Measurements from ENCODE around the gene SEPTIN10.
"Not testable (repeated sequence)": the region's sequence is repeated elsewhere in the genome, so short reads cannot be mapped to it uniquely, and the experiment has no call there.

SEPTIN10 gene

DNA sequence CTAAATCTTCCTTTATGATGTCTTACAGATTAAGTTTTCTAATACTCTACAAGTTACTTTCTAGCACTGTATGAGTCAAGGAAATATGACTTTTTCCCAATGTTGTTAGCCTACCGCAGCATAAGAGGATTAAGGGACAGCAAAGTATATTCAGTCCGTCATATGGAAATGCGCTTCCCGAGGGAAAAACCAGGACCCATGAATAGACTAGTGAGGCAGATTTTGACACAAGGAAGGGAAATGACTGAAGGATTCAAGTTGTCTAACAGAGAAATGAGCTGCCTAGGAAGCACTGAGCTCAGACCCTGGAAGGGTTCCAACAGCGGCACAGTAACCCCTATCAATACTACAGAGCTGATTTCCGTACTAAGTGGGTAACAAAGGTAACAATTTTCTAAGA is 12.0 kb downstream of the SEPTIN10 start:
- no peak for DNase-seq

DNA sequence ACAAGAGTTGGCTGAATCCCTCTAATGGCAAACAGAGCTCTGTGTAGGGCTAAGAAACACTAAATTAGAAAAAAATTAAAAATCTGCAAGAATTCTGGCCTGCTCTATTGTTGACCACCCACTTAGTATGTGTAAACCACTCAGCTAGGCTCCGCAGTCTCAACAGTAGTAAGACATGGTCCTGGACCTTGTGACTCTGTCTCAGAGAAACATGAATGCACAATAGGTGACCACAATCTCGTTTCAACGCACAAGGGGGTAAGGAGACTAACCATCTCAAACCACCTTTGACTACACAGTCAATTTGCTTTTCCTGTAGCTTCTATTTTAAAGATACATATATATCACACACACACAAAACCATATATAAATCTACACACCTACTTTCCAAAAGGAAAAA is 16.5 kb downstream of the SEPTIN10 start:
- no peak for DNase-seq

DNA sequence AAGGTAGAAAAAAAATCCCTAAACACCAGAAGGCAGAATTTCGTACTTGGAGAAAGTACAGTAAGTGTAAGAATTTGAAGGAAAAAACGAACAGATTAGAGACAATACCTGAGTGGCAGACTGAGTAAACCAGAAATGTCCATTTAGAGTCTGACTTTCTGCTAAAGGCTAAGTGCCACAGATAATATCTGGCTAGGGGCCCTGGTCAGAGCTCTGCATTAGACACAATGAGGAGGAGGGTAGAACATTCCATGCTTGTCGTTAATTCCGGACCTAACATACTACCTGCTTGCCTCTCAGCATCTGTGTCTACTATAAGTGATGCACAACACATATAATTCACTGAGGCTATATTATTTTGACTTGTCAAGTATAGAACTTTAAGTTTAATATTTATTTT is 18.1 kb downstream of the SEPTIN10 start:
- DNase-seq = no peak

DNA sequence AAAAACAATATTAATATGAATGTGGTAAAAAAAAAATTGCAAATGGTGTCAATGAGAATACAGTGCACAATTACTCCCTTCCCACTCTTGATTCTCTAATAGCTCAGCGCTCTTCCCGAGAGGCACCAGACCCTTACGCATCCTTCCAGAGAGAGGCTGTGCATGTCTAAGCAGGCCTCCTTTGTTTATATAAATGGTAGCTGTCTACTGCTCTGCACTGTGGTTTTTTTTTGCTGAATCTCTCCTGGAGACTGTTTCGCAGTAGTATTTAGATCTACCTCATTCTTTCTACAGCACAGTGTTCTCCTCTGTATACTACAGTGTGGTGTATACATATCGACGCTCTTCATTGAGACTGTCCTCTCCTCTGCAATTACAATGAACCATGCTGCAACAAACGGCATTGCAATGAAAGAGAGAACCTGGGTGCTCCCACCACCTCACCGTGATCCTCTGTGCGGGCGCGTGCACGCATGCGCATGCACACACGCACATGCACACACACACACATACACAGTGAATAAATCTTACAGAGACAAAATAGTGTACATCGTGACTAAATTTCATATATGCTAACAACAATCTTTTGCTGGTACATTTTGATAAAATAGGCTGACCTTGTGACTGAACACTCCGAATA is 19.4 kb downstream of the SEPTIN10 start:
- DNase-seq = no peak

DNA sequence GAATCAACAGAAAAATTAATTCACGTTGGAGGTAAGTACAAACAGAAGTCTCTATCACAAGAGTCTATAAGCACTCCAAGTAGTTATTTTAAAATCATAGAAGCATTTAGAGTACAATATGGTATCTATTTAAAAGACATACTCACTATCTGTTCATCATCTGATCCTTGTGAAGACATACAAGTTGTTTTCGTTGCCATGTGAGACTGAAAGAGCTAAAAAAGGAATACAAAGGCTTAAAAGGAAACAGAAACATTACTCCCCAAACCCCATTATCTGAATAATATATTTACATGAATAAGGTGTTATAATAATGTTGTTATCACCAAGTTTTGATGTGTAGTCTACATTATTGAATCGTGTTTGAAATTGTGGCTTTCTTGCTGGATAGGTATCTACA is 20.9 kb downstream of the SEPTIN10 start:
- no peak for DNase-seq

DNA sequence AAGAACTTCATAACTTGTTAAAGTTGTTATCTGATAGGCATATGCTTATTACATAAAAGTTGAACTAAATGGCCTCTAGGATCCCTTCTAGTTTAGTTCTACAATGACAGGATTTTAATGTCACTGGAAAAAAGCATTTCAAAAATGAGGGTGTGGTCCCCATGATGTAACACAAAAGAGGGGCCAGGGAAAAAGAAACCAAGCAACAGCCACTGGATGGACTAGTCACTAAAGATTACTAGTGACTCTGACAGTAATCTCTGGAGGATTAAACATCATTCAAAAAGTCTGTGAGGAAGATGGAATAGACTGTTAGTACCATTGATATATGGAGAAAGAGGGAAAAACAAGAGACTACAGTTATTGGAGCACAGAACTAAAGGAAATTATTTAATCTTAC is 22.6 kb downstream of the SEPTIN10 start:
- DNase-seq = no peak

DNA sequence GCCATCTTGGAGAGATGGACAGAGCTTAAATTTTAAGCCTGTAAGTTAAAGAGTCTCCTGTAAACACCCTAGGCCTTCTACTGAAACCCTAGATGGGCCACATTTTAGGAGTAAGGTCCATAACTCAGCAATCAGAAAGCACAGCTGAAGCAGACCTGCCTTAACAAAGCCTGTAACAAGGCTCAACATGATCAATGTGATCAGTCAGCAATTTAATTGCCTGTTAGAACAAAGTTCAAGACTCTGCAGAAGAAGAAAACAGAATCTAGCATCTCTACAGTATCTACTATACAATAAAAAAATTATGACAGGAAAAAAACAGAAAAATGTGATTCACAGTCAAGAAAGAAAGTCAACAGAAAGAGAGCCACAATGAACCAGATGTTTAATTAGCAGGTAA is 27.1 kb downstream of the SEPTIN10 start:
- DNase-seq = no peak

DNA sequence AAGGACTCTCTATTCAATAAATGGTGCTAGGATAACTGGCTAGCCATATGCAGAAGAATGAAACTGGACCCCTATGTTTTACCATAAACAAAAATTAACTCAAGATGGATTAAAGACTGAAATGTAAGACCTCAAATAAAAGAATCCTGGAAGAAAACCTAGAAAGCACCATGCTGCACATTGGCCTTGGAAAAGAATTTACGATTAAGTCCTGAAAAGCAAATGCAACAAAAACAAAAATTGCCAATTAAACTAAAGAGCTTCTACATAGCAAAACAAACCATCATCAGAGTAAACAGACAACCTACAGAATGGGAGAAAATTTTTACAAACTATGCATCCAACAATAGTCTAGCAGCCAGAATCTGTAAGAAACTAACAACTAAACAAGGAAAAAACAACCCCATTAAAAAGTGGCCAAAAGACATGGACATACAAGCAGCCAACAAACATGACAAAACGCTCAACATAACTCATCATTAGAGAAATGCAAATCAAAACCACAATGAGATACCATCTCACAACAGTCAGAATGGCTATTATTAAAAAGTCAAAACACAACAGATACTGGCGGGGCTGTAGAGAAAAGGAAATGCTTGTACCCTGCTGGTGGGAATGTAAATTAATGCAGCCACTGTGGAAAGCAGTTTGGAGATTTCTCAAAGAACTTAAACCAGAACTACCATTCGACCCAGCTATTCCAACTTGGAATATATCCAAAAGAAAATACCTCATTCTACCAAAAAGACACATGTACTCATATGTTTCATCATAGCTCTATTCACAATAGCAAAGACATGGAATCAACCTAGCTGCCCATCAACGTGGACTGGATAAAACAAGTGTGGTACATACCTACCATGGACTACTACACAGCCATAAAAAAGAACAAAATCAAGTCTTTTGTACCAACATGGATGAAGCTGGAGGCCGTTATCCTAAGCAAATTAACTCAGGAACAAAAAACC is 30.6 kb downstream of the SEPTIN10 start:
- no peak for DNase-seq

DNA sequence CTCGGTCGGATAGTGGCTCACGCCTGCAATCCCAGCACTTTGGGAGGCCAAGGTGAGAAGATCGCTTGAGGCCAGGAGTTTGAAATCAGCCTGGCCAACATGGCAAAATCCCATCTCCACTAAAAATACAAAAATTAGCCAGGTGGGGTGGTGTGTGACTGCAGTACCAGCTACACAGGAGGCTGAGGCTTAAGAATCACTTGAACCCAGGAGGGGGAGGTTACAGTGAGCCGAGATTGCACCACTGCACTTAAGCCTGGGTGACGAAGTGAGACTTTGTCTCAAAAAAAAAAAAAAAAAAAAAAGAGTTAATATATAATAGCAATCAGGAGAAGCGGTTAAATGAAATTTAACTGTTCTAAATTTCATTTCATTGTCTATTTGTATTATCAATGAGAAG is 36.1 kb downstream of the SEPTIN10 start:
- not testable (repeated sequence) for DNase-seq

DNA sequence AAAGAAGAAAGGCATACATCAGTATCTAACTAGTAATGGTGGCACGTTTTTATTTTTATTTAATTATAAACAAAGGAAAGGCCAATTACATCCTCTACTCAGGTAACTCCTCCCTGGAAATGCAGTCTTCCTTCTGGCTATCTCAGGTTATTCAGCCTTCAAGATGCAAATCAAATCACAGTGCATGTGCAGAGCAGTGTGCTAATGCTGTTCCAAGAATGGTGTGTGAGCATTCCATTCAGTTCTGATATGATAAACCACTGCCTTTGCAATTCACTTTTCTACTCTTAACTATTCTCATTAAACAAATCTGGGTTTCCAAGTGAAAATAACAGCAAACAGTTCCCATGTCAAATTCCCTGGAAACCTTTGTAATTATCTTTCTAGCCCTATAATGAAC is 38.4 kb downstream of the SEPTIN10 start:
- DNase-seq = no peak

DNA sequence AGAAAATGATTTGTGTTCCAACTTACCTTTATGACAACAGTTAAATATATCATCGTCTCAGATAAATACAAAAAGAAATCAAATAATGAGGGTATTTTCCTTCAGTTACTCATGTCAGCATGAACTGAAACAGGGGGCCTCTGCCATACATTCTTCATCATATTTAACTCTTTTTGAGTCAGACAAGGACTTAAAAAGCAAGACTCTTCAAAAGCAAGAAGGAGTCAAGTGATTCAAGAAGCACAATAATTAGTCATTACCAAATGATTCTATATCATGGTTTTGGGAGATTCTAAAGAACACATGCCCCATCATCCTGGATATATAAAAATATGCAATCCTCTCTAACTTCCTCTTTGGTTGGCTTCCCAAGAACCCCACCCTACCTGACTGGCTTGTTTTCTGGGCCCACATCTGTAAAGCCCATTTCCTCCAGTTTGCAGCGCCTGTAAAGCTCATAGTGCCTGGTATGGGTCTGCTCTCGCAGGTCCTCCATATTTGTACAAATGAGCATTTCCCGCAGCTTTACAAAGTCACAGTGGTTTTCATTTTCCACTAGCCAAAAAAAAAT is 49.7 kb downstream of the SEPTIN10 start:
- no peak for DNase-seq

DNA sequence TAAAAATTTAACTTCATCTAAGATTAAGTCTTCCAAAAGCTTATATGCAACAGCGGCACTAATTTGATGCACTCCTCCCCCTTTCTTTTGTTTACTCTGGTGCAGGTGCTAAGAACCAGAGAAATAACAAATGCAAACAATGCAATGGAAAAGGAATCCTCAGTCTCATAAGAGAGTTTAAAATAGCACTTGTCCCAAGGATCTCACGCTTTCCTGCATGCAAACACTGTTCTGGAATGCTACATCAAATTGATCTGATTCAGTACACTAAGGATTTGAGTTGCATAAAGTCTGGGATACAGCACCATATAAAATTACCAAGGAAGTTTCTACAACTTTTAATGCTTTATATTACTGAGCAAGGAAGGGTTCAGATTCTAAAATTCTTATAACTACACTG is 50.5 kb downstream of the SEPTIN10 start:
- DNase-seq = no peak

DNA sequence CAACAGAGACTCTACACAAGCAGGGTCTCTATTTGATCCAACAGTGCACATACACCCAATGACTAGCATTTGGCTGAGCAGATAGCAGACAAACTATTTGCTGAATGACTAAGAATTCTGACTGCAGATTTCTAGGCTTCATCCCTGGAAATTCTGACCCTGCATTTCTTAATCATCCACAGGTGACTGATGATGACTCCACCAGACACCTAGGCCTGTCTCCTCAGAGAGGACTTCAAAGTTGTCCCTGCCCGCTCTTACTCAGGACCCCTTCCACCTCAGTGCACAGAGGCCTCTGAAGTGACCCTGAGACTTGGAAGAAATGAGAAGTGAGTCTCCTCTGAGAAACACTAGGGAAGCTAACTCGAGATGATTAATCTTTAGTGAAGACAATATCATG is 51.3 kb downstream of the SEPTIN10 start:
- no peak for DNase-seq

DNA sequence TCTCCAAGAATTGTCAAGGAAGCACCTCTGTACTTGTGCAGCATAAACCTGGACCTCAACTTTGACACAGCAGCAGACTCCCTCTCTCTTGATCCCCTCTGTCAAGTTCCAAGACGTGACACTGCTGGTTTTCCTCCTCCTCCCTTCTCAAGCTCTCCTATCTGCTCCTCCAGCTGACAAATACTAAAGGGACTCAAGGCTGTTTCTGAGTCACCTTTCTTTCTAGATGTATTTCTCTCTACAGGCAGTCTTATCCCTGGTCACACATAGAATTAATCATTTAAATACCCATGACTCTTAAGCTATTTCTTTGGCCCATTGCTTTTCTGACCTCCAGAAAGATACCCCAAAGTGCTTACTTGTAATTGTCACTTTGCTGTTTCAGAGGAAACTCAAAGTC is 53.5 kb downstream of the SEPTIN10 start:
- no peak for DNase-seq

DNA sequence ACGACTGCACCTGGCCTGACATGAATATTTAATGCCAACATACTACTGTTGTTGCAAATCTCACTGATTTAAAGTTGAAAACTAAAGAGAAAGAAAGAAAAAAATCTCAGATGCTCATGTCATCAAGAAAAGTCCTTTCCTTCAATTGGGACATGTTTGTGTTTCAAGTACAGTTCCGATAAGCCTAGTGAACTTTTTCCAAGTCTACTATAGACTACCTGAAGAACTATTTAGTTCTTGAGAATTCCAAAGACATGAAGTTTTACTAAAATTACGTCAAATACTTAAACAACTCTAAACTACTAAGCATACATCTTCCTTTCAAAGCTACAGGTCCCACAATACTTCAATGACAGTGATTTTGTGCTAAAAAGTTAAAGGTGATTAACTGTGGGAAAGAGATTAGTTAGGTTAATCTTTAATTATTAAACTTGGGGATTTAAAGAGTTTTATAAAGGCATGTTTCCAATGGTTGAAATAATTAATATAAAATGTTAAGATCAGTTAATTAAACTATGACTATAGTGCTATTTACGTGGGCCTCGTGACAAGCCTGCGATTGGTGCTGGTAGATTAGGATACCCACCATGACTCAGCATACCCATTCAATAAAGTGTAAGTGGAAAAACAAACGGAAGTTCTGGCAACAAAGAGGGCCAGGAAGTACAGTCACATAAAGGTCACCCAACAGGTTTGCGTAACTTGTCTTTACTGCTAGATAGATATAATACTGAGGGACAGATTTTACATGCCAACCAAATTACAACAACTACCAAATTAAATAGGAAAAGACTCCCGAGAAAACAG is 55.5 kb downstream of the SEPTIN10 start:
- DNase-seq = no peak

DNA sequence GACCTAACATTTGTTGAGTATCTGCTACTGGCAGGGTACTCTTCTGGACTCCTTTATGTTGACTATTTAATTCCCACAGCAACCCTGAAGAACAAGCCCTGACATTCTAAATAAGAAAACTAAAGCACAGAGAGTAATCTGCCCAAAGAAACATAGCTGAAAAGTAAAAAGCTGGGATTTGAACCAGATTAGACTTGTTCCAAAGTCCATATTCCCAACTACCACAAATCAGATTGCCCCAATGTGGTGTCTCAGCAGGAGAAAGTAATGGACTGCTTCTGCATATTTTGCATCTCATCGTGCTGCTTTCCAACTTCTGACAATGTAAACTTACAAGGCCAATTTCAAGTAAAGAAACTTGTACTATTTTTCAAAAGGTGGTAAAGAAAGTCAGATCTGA is 56.5 kb downstream of the SEPTIN10 start:
- DNase-seq = no peak

DNA sequence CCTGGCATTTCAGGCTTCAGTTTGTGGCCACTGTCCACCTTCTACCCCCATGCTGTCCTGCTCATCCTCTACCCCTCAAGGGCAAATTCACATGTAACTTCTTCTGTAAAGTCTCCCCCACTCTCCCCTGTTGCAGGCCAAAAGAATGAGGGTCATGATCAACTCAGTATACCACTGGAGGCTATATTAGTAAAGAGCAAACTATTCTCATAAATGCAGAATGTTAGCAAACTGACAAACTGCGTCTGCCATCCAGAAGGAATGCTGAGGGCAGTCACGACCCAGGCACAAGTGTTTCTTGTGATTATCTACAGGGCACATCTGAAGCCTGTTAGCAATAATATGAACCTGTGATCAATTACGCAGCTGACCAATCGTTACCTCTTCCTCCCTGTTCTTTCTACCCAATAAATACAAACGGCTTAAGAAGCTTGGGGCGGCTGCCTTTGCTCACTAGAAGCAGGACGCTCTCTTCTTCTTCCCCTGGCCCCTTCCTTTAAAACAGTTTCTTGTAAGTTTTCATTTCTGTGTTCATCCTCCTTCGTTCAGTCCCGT is 58.3 kb downstream of the SEPTIN10 start:
- DNase-seq = no peak

DNA sequence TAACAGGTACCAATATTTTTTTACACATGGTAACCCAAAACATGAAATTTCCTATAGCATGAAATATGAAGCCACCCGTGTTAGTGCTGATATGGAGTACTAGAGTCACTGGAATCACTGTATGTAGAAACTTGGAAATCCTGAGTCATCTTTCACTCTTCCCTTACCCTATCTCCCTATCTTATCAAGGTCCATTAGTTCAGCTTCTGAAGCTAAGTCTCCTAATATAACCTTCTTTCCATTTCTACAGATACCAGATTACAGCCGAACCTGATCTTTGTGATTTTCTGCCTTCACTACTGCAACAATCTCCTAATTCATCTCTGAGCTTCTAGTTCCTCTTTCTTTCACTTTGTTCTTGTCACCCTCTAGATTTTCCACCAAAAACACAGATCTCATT is 59.0 kb downstream of the SEPTIN10 start:
- no peak for DNase-seq

DNA sequence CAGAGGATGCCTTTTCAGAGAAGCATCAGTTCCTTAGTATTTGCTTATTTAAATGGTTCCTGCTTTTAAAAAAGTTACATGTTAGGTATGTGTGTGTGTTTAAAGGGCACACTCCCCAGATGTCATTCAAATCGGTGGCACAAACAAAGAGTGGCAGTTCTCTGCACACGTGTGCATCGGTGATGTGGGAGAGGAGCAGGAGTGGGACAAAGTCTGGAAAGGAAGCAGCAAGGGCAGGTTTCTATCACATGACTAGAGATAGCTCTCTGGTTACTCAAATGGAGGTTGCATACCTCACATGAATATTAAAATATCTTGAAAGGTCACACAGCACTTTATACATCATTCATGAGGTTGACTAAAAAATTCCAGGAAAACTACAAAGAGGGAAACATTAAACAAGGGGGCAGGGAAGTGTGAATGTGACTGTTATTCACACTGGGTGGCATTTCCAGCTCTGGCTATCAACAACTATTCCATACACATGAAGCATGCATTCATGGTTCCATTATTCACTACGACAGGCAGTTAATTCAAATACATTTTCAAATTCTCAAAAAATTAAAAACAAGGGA is 64.7 kb downstream of the SEPTIN10 start:
- DNase-seq = no peak

DNA sequence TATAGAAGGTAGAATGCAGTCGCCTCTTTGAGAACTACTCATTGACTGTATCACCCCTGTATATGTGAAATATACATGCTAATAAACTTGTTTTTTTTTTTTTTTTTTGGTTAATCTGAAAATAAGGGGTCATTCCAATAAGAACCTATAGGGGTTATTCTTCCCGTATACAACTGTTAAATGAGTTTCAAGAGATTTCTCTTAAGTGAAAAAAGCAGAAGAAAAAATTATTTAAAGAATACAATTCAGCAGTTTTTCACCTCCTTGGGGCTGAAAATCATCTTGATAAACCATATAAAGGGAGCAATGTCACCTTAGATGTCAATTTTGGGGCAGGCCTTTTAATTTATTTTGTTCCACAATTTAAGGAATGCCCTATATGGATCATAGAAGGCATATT is 66.5 kb downstream of the SEPTIN10 start:
- DNase-seq = no peak

DNA sequence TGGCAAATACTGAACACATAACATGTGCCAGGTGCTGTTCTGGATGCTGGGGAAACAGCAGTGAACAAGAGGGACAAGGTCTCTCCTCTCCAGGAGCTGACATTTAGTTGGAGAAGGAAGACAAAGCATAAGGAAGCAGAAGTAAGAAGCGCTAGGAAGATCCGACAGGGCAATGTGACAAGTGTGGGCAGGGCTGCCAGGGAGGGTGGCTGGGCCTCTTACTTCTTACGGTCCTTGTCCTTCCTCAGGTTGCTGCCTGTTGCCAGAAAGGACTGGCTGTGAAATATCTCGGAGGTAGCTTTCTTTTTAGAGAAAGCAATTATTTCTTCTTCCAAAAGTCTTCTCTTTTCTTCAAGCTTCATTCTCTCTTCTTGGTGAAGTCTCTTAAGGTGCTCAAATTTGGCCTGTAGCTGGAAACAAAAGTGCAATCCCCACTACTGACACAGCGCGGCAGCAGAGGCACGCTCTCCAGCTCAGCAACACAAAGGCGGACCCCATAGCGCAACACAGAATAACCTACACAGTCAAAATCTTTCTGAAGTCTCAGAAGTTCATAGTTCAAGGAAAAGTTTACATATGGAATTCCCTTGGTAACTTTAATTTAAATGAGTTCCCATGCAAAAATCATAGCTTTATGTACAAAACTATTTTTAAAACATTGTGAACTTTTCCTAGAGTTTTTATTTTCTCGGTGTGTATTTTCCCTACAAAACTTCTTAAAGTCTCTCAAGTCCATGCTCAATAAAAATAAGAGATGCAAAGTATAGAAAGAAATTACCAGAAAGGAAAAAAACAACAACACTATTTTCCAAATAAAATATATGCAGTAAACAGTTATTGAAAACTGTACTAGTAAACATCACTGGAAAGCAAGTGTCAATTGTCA is 67.7 kb downstream of the SEPTIN10 start:
- peak; percentile 79 for DNase-seq
